ENCODE results near the gene EXOC8.
"Not testable (repeated sequence)": the region's sequence is repeated elsewhere in the genome, so short reads cannot be mapped to it uniquely, and the experiment has no call there.

The EXOC8 gene

DNA sequence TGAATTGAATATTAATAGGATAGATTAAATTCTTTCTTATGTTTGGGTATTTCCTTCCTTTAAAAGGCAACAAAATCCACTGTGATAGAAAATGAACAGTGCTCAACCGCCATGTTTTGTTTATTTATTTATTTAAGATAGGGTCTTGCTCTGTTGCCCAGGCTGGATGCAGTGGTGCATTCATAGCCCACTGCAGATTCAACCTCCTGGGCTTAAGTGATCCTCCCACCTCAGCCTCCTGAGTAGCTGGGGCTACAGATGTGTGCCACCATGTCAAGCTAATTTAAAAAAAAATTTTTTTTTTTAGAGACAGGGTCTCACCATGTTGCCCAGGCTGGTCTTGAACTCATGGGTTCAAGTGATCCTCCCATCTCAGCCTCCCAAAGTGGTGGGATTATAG, 11.2 kb upstream of the EXOC8 start:
- not testable (repeated sequence) for DNase-seq

DNA sequence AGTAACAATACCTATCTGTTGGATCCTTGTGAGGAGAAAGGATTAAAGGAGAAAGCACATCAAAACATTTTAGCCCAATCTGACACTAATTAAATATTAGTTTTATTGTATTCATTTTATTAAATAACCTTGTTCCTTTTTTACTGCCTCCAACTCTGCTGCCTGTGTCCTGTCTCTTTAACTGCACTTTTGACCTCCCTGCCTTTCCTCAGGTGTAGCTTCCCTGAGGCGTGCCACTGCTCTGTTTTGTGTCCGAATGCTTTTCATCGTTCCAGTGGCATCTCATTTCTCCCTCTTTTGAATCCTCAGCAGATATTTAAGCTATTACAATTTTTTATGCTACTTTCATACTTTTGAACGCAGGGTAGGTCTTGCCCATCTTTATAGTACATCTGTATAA, 10.8 kb upstream of the EXOC8 start:
- no peak for DNase-seq

DNA sequence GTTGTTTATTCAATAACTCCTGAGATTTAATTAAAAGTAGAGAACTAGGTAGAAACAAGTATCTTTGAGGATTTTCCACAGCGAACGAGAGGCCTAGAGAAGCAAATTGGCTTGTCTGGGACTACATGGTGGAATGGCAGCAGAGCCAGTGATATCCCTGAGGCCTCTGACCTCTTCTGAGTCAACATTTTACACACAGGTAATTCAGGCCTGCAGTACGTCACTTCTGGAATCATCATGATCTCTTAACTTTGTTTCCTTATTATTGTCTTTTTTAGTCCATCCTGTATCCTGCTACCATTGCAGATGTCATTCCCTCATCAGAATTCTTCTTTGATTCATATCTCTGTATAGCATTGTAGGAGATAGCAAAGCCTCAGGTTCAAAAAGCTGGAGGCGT, 10.3 kb upstream of the EXOC8 start:
- DNase-seq, result no peak

DNA sequence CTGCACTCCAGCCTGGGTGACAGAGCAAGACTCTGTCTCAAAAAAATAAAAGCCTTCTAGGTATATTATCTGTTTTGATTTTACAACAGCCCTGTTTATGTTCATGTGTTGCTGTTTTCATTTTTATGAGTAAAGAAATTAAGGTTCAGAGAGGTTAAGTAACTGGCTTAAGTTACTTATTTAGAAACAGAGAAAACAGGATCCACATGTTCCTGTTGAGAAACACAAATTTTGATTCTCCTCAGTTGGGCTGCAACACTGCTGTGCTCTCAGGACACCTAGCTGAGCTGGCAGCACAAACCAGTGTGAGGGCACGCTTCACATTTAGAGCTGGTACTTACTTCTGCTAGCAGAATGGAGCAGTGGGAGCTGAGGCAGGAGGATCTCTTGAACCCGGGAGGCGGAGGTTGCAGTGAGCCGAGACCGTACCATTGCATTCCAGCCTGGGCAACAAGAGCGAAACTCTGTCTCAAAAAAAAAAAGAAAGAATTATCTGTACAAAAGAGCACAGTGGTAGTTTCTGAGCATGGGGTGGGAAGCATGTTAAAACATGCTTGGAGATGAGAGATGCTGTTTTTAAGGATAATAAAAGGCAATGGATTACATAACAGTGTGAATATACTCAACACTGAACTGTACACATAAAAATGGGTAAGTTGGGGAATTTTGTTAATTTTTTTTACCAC, 2.8 kb upstream of the EXOC8 start:
- DNase-seq, result no peak

DNA sequence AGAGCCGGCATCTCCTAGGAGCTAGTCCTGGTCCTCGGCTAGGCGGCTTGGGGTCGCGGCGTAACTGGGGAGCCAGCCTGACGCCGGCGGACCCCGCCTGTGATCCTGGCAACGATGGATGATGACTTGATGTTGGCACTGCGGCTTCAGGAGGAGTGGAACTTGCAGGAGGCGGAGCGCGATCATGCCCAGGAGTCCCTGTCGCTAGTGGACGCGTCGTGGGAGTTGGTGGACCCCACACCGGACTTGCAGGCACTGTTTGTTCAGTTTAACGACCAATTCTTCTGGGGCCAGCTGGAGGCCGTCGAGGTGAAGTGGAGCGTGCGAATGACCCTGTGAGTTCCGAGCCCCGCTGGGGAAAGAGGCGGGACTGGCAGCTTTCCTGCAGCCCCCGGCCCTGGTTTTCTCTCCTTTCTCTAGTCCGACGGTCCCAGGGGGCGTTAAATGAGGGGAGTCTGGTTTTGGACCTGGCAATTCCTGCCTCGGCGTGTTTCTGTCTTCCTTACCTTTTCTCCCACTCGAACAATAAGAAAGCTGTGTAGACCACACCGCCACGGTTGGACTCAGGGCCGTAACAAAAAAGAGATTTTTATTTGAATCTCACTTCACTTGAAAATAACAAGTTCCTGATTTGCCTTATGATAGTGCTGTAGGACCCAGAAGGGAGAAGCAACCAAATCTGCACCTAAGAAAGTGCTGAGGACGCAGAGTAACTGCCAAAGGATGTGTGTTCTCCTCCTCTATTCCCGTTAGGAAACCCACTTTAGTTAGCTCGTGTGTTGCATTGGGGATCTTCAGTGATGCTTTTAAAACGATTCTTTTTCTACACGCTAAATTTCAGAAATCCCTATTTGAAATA, 847 bp upstream of the EXOC8 start, which contains the start of gene SPRTN:
Gene SPRTN (plus strand): TSS at position 24 of the 859 bp plus-strand sequence. CDS start 91 bp downstream, at position 115.
- no peak for DNase-seq

DNA sequence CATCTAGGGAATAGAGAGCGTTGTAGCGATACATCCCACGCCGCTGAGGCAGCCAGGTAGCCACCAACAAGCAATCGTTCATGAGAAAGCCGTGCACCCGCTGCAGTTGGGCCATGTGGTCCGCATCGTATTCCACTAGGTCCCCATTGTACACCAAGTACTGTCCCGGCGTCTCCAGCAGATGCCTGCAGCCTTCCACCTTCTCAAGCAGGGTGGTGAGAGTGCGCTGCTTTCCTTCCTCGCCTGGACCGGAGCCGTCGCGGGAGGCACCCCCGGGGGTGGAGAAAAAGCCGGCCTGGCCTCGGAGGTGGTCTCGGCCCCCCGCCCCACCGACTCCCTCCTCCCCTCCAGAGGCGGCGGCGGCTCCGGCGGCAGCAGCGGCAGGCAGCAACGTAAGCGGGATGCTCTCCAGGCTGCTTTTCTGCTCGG, 595 bp downstream of the EXOC8 start:
- DNase-seq, result no peak

DNA sequence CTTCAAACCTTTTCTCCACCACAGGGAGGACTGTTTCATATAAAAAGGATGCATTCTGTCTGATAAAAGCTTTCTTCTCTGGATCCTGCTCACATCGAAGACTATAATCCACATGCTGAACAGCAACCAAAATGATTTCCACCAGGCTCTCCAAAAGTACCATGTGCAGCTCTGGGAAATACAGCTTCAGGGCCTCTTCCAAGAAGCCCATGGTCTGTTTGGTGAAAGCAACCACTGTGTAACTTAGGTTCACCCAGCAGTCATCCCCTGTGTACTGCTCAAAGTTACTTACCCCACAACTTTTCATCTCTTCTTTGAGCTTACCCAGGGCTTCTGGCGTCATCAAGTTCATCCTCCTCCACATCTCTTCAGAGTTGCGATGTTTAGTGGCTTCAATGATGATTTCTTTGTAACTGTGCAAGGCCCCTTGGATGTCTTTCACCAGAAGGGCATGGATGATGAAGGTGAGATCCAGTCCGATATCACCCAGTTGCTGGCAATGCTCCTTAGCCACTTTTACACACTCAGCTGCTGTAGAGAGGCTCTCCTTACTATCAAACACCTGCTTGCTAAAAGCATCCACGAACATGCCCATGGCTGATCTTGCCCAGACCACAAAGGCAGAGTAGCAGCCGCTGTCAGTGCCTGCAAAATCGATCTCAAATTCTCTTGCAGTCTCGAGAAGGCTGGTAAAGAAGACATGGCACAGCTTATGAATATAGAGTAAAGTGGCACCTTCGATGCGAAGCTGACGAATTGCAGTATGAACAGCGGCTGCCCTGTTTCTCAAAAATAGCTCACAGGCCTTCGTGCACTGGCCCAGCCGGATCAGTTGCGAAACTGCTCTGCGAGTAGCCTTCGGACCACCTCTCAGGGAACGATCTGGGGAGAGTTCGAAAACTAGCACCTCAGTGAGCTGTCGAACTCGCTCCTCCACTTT, 1.7 kb downstream of the EXOC8 start:
- DNase-seq, result no peak

DNA sequence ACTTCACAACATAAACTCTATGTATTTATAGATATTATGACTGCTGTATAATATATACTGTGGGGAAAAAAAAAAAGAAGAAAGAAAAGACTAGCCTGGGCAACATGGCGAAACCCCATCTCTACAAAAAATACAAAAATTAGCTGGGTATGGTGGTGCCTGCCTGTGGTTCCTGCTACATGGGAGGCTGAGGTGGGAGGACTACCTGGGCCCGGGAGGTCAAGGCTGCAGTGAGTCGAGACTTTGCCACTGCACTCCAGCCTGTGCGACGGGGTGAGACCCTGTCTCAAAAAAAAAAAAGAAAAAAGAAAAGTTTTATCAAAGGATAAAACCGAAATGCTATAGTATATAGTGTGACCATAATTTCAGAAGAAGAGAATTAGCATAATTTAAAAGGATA, 2.7 kb downstream of the EXOC8 start:
- DNase-seq, result no peak

DNA sequence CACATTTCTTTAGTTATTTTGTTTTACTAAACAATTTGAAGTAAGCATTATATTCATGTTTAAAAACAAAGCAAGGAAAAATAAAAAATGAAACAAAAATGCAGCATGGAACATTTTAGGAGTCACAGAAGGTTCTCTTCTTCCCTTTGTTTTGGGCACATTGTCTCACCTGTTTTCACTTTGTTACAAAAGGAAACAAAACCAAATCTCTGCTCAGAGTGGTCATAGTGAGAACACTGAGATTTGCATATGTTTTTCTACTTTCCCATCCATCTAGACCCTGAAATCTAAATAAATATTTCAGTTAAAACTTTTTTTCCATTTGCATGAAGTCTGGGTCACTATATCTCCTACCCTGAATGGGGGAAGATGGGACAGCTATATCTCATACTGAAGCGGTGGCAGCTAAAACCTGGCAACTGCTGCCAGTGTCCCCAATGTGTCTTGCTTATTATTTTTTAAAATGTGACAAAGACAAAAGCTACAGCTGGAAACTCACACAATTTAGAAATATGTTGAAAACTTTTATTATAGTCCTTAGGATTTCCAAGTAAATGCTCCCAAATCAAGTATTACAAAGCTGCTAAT, 3.5 kb downstream of the EXOC8 start:
- DNase-seq, result no peak

DNA sequence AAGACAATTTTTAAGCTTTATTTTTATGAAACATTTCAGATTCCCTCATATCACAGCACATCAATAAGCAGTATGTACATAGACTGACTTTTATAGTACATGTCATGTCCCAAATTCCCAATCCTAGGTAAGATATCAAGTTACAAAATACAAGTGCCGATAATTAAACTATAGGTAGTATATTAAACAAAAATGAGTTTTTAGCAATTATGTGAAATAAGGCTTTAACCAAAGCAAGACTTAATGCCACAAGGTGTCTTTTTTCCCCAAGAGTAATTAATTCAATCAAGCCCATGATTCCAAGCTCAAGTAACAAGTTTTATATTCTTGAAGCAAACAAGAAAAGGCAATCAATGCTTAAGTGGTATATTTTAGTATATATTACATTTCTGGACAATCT, 4.9 kb downstream of the EXOC8 start:
- DNase-seq, result no peak

DNA sequence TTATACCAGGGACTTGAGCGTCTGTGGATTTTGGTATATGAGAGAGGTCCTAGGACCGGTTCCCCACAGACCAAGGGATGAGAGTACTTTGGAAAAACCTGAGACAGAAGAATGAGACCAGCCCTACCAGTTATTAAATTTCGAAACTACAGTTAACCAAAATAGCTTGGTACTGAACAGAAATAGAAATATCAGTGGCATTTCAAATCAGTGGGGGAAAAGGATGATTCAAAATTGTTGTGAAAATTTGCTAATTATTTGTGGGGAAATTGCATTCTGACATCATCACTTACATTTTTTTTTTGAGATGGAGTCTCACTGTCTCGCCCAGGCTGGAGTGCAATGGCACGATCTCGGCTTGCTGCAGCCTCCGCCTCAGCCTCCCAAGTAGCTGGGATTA, 8.2 kb downstream of the EXOC8 start:
- no peak for DNase-seq

DNA sequence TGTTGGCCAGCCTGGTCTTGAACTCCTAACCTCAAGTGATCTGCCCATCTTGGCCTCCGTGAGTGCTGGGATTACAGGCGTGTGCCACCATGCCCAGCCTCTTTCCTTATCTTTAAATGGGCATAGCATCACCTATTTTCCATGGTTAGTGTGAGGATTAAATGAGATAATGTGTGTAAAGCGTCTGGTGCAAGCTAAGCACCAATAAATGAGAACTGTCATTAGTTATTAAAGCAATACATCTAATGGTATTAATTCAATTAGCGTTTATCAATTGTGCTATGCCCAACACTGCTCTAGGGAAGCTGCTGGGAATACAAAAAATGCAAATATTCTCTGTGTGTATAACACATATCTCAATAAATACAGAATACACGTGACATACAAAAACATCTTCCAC, 10.0 kb downstream of the EXOC8 start:
- DNase-seq, result no peak

DNA sequence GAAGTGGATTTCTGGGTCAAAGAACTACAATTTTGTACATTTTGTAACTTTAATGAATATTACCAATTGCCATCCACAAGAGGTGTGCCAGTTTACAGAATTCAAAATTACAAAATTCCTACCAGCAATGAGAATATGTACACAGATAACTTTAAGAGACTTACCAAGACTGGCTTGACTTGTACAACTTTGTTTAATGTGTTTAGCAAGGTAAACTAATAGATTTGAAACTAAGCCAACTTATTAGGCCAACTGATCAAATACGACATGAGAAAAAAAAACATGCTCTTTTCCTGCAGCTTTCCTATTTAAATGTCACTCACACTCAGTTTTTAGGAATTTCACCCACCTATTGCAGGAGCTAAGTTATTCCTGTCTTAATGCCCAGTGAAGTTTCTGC, 11.4 kb downstream of the EXOC8 start:
- no peak for DNase-seq

DNA sequence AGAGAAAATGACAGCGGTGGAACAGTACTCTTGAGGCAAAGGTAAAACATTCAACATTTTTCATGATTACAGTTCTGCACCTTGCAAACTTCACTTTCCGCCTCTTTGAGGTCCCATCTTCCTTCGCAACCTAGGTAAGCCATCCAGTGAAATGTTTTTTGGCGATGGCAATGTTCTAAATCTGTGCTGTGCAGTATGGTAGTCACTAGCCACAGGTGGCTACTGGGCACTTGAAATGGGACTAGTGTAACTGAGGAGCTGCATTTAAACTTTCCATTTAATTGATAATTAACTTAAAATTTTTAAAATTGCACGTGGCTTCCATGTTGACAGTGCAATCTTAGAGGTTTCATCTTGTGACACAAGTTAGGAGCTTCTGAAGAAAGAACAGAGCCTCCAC, 13.0 kb downstream of the EXOC8 start:
- DNase-seq, result no peak

DNA sequence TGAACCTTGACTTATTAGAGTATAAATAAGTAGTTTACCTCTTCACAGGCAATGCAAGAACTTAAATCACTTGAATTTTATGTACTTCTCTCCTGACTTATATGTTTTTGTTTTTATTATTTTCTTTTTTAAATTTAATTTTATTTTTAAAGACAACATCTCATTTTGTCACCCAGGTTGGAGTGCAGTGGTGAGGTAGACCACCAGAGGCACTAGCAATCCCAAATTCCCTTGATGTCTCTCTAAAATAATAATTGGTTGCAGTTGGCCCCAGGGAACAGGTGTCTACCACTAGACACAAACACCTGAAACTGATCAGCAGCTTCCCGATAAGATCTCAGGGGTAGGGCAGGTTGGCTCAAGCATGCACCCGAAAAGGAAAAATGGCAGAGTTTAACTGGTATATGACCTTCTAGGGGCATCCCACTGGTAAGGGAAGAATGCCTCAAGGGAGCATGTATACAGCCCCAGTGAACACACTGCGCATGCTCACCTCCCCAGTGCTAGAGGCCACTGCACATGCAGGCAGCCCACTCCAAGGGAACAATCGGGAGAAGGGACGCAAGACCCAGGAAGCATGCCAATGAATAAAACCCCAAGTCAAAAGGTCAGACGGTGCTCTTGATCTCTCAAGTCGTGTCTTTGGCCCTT, 14.6 kb downstream of the EXOC8 start:
- DNase-seq, result no peak

DNA sequence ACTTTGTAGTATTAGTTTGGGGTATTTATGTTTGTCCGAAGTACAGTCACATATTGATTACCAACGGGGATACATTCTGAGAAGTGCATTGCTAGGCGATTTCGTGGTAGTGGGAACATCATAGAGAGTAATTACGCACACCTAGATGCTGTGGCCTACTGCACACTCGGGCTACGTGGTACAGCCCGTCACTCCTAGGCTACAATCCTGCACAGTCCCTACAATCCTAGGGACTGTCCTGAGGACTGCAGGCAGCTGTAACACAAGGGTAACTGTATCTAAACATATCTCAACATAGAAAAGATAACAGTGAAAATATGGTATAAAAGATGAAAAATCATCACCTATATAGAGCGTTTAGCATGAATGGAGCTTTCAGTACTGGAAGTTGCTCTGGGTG, 18.6 kb downstream of the EXOC8 start:
- DNase-seq, result peak; percentile 25

DNA sequence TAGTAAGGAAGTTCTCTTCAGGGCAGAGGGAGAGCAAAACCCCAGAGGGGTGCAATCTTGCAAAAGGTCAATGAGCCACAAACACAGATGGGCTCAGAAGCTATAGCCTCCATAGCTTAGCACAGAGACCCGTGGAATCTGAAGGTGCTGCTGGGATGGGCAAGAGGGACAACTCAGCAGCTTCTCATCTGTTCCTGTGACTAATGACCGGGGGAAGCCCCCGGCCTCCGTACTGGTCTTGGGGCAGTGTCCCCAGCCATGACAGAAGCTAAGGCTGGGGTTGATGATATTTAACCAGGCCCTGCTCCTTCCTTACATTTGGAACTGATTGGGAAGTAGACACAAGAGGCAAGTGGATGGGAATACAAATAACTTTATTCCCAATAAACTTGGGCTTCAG, 19.1 kb downstream of the EXOC8 start:
- peak; percentile 35 for DNase-seq

DNA sequence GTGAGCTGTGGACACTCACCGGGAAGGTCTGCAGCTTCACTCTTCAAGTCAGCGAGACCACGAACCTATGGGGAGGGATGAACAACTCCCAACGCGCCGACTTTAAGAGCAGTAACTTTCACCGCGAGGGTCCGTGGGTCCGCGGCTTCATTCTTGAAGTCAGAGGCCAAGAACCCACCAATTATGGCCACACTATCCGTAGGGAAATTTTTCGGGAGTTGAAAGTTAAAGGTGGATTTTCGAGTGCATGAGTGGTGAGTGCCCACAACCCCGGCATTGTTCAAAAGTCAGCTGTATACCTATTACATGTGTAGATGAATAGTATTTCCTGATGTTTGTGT, 19.7 kb downstream of the EXOC8 start:
- DNase-seq, result peak; percentile 34

DNA sequence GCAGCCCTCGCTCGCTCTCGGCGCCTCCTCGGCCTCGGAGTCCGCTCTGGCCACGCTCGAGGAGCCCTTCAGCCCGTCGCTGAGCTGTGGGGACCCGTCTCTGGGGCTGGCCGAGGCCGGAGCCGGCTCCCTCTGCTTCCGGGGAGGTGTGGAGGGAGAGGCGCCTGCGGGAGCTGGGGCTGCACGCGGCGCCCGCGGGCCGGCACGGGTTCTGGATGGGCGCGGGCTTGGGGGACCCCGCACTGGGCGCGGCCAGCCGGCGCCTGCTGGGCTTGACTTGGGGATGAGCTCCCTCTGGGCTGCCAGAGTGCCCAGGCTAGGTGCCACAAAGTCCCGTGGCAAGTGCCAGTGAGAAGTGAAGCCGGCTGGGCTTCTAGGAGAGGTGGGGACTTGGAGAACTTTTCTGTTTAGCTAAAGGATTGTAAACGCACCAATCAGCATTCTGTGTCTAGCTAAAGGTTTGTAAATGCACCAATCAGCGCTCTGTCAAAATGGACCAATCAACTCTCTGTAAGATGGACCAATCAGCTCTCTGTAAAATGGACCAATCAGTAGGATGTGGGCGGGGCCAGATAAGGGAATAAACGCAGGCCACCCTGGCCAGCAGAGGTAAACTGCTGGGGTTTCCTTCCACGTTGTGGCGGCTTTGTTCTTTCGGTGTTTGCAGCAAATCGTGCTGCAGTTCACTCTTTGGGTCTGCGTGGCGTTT, 20.2 kb downstream of the EXOC8 start:
- peak; percentile 35 for DNase-seq

DNA sequence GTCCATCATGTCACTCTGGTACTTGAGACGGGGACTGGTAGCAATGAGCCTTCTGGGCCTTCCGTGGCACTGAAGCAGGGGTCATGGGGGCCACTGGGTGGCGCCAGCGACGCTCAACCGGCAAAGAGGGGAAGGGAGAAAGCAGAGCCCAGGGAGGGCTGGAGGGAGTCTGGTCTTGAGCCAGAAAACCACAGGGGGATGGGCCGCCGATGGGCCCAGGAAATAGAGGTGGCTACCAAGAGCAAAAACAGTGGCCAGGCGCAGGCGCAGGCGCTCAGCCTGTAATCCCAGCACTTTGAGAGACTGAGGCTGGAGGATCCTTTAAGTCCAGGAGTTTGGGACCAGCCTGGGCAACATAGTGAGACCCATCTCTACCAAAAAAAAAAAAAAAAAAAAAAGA, 21.8 kb downstream of the EXOC8 start:
- DNase-seq, result peak; percentile 77

DNA sequence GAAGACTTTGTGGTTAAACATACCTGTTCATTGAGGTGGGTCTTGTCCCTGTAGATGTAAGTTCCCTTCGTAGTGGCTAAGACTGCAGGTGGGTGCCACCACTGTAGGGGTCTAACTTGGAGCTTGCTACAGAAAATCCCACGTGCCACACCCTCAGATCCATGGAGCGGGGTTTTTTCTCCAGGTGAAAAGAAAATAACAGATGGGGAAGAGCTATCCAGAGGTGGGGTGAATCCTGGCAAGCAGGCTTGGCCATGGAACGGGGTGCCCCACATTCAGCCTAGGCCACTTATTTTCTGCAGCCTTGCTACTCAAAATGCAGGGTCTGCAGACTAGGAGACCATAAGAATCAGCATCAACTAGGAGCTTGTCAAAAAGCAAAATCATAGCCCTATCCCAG, 24.0 kb downstream of the EXOC8 start:
- peak; percentile 32 for DNase-seq

DNA sequence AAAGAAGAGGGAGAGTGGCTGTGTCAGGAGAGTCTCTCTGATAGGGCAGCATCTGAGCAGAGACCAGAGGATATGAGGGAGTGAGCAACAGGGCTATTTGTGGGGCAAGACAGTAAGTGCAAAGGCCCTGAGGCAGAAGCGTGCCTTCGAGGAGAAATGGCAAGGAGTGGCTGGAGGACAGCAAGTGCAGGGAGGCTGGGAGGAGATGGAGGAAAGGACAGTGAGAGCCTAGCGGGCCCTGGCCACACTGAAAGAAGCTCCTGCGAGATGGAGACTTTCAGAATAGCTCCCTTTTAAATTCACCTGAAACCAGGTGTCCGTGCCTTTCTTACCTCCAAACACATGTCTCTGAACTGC, 25.2 kb downstream of the EXOC8 start:
- DNase-seq, result peak; percentile 38
